PC-9 (cell line): ENCODE measurements around the gene BMERB1.
"Not testable (repeated sequence)": the region's sequence is repeated elsewhere in the genome, so short reads cannot be mapped to it uniquely, and the experiment has no call there.

Experiments
- CTCF ChIP-seq: fragments of 200-600 bp; sonication (generic); conservative IDR thresholded peaks from 2 replicates; pipeline ENCODE4 v1.6.1; 2017; ENCODE audit warnings: mixed run types, antibody characterized with exemption, mild to moderate bottlenecking, moderate library complexity
- EZH2 ChIP-seq: fragments of 200-600 bp; sonication (generic); IDR thresholded peaks from 2 replicates; pipeline ENCODE4 v1.8.0; 2017; ENCODE audit warnings: antibody characterized with exemption, low read depth

DNA sequence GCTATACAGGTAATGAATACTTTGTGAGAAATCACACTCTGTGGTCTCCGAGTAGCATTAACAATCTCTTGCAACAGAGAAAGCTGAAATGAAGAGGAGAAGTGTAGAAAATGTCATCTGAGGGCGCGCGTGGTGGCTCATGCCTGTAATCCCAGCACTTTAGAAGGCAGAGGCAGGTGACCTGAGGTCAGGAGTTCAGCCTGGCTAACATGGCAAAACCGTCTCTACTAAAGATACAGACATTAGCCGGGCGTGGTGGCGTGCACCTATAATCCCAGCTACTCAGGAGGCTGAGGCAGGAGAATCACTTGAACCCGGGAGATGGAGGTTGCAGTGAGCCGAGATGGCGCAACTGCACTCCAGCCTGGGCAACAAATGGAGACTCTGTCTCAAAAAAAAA, 20.5 kb downstream of the BMERB1 start:
- TF ChIP-seq CTCF, EZH2: not testable (repeated sequence)
